HepG2 (cell line): Measurements from ENCODE around the gene PODXL2. TPM values are rescaled to one million over a fixed set of nuclear protein-coding genes. Genes with fewer than 3 reads are reported as not detected.

Experiments used
- ATAC-seq: fragments of 200-7000 bp; cut with Tn5 transposase; 3 replicates; pipeline ENCODE4 v1.9.1; 2020; ENCODE audit warnings: mild to moderate bottlenecking, moderate library complexity
- BruUV-seq: library from RNA; stranded (reverse); fragments of 400-500 nt; replicated peaks from 2 replicates; lab custom pipeline; 2021; lab: Mats Ljungman, UMichigan
- CTCF ChIA-PET: fragments of 300-600 bp; formaldehyde crosslinking; extraction: SDS; loops from one replicate; lab custom pipeline; 2021; ENCODE audit warnings: low total read pairs, inconsistent platforms, low intra/inter-chr PET ratio; lab: Yijun Ruan, JAX
- POLR2A ChIA-PET: fragments of 350-600 bp; sonication (Branson Sonifier 250); formaldehyde crosslinking; loops from one replicate; lab custom pipeline; 2020; ENCODE audit warnings: antibody characterized with exemption, inconsistent platforms; lab: Yijun Ruan, JAX
- DNase-seq: peaks from one replicate; pipeline ENCODE4 v3.0.0-alpha.2; 2015; ENCODE audit warnings: low spot score
- FAIRE-seq: peaks from 3 replicates; lab custom pipeline; 2011; peaks lifted over from hg19 to GRCh38; lab: Jason Lieb, UNC
- H2AFZ ChIP-seq: one replicate; pipeline ENCODE4 v1.6.1; 2011; ENCODE audit warnings: low read length, inconsistent platforms
- H3K27ac ChIP-seq: fragments of 300-600 bp; 3 replicates; pipeline ENCODE4 v1.8.0; 2011; ENCODE audit warnings: mixed run types, mild to moderate bottlenecking, mixed read lengths, low read length, inconsistent platforms; ENCODE audit not compliant: insufficient read depth; ENCODE audit errors: extremely low read length
- H3K27me3 ChIP-seq, 2 experiments: fragments of 200-600 bp in 1 of 2; 2 replicates in 1 of 2; 3 replicates in 1 of 2; pipeline versions ENCODE4 v1.6.0 to v1.8.0; 2011; ENCODE audit warnings: low read length in 2 of 2, mild to moderate bottlenecking in 2 of 2, moderate library complexity in 2 of 2, inconsistent platforms in 1 of 2; ENCODE audit not compliant: insufficient read depth in 2 of 2, control insufficient read depth in 1 of 2
- H3K36me3 ChIP-seq, 2 experiments: fragments of 200-600 bp in 1 of 2; replicated peaks in 1 of 2; 2 replicates in 1 of 2; 3 replicates in 1 of 2; pipeline versions ENCODE4 v1.5.1 to v1.8.0; 2011; ENCODE audit warnings: low read length in 2 of 2, inconsistent platforms in 1 of 2; ENCODE audit not compliant: insufficient read depth in 2 of 2, control insufficient read depth in 1 of 2
- H3K4me1 ChIP-seq: 2 replicates; pipeline ENCODE4 v1.5.1; 2012; ENCODE audit warnings: low read length, inconsistent platforms; ENCODE audit not compliant: insufficient read depth
- H3K4me2 ChIP-seq: 2 replicates; pipeline ENCODE4 v1.6.0; 2011; ENCODE audit warnings: low read depth, low read length, inconsistent platforms
- H3K4me3 ChIP-seq, 3 experiments: fragments of 200-600 bp in 1 of 3; sonication (generic), shearing (Covaris generic) in 1 of 3; replicated peaks in 1 of 3; 2 replicates each; pipeline ENCODE4 v1.5.1; 2011 to 2016; ENCODE audit warnings: low read length in 3 of 3, inconsistent platforms in 2 of 3, low read depth in 2 of 3, mild to moderate bottlenecking in 2 of 3, control low read depth in 1 of 3, mixed read lengths in 1 of 3; ENCODE audit not compliant: insufficient read depth in 1 of 3
- H3K79me2 ChIP-seq: one replicate; pipeline ENCODE4 v1.6.1; 2011; ENCODE audit warnings: low read length, inconsistent platforms; ENCODE audit not compliant: insufficient read depth
- H3K9ac ChIP-seq: 2 replicates; pipeline ENCODE4 v1.6.0; 2011; ENCODE audit warnings: mild to moderate bottlenecking, low read depth, low read length, inconsistent platforms; ENCODE audit not compliant: insufficient read depth
- H3K9me3 ChIP-seq: 2 replicates; pipeline ENCODE4 v1.5.1; 2012; ENCODE audit warnings: mild to moderate bottlenecking, low read length
- H4K20me1 ChIP-seq: 2 replicates; pipeline ENCODE4 v1.6.0; 2011; ENCODE audit warnings: inconsistent platforms, mild to moderate bottlenecking, low read length, moderate library complexity; ENCODE audit not compliant: insufficient read depth
- CREB1 ChIP-seq, 2 experiments: fragments of 450-650 bp in 1 of 2; IDR thresholded peaks; 2 replicates each; pipeline ENCODE4 v1.6.1; 2016 to 2017; ENCODE audit warnings: control low read depth in 1 of 2, mild to moderate bottlenecking in 1 of 2, missing compliant biosample characterization in 1 of 2, missing genetic modification characterization in 1 of 2
- EP300 ChIP-seq, 3 experiments: sonication (generic) in 1 of 3; formaldehyde crosslinking in 1 of 3; IDR thresholded peaks; 2 replicates each; pipeline versions ENCODE4 v1.5.1 to v1.6.1; 2011 to 2020; ENCODE audit warnings: low read depth in 2 of 3, low read length in 2 of 3, borderline replicate concordance in 1 of 3, improper control_type of control experiment in 1 of 3, mild to moderate bottlenecking in 1 of 3, missing genetic modification reagents in 1 of 3, moderate library complexity in 1 of 3
- MAFK ChIP-seq, 2 experiments: IDR thresholded peaks in 1 of 2; conservative IDR thresholded peaks in 1 of 2; 2 replicates each; pipeline ENCODE4 v1.6.1; 2011; ENCODE audit warnings: improper control_type of control experiment in 2 of 2, low read length in 2 of 2
- TBX2 ChIP-seq: sonication (generic); formaldehyde crosslinking; IDR thresholded peaks from 2 replicates; pipeline ENCODE4 v1.5.0; 2020; ENCODE audit warnings: missing genetic modification reagents, mild to moderate bottlenecking, borderline replicate concordance
- ZNF672 ChIP-seq: sonication (generic); formaldehyde crosslinking; IDR thresholded peaks from 2 replicates; pipeline ENCODE4 v1.8.1; 2022; ENCODE audit warnings: missing genetic modification reagents
- ZNF788 ChIP-seq: sonication (generic); formaldehyde crosslinking; IDR thresholded peaks from 2 replicates; pipeline ENCODE4 v1.5.0; 2020; ENCODE audit warnings: mild to moderate bottlenecking, missing genetic modification reagents, borderline replicate concordance
- WGBS: methylation state at CpG from one replicate; pipeline ENCODE4 v1.1.6; 2017; ENCODE audit warnings: low lambda C conversion rate; 5-methylcytosine and 5-hydroxymethylcytosine counted together
- in situ Hi-C: cut with HindIII; loops from 2 replicates; pipeline ENCODE4 v1.10.0; 2017; ENCODE audit warnings: low pct_unique_long_range_greater_than_20kb; ENCODE audit not compliant: extremely low pct_ligation_motif_present
- intact Hi-C: fragments of 100-400 bp; cut with micrococcal nuclease; formaldehyde crosslinking; loops from one replicate; pipeline ENCODE4 v1.10.0; 2022; ENCODE audit not compliant: unreplicated experiment
- polyA plus RNA-seq, 8 experiments: library from polyadenylated mRNA; depleted of rRNA in 3 of 8; stranded (reverse) in 7 of 8; unstranded in 1 of 8; fragments of >200 nt; fragmentation: Illumina TruSeq in 4 of 8; extraction: Trizol in 4 of 8; gene quantifications; 2 replicates each; pipeline versions ENCODE4 v1.2.1 to v1.2.3, GENCODE V29; 2011 to 2016; ENCODE audit warnings: low read depth in 4 of 8, missing spikeins in 1 of 8, mixed read lengths in 1 of 8; ENCODE audit not compliant: insufficient read depth in 1 of 8
- total RNA-seq, 5 experiments: library from RNA; depleted of rRNA; stranded (reverse); fragments of >200 nt; fragmentation: Illumina TruSeq; extraction: Trizol; gene quantifications; 2 replicates each; pipeline ENCODE4 v1.2.3, GENCODE V29; 2016; ENCODE audit warnings: low read depth in 1 of 5
- TF ChIP-seq, protein P1 (sequence below): sonication (generic); formaldehyde crosslinking; IDR thresholded peaks from 2 replicates; pipeline ENCODE4 v1.5.1; 2020; ENCODE audit warnings: missing genetic modification reagents, mild to moderate bottlenecking, borderline replicate concordance

The PODXL2 gene
- total and polyA plus RNA-seq, 2 of the 13 experiments (the other 11 are each of a cell fraction or from before 2014, with no cell fraction given) = 20.4 to 25.1 TPM

DNA sequence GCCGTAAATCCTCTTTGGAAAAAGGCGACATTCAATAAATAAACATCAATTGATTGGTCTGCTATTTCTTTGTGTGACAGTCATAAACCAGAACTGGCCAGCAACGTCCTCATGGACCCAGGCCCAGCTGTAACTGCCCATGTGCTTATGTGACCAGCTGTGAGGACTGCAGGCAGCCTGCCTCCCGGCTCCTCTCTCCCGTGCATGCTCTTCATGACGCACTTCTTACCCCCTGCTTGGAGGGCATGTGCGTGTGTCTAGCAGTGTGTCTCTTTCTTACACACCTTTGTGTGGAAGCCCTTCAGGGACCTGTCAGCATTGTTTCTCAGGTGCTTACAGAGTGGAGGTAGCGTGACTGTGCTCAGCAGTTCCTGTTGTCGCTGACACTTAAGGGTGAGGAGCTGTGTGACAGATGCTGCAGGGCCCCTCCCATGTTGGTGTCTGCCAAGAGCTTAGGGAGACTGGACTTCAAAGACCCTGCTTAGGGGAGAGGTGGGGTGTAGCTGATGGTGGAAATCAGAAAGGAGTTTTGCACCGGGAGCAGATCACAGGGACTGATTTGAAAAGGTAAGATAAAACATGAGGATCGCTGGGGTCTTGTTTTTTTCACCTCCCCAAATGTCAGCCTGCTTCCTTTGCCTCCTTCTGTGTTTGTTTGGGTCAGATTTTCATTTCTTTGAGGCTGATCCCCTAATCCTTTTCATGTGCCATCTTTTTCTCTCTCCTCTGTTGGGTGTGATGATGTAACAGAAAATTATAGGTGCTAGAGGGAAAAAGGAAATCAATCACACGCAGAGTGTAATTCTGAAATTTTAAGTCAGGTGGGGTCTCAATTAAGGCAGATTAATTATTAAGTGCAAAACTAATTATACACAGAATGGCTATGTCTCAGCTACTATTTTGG is 2.1 kb downstream of the PODXL2 start:
- ChIA-PET CTCF (no interaction called here), POLR2A (no interaction called here)
- no TSS peak for BruUV-seq
- in situ Hi-C loops (no loop called here), intact Hi-C loops (no loop called here)
- Histone ChIP-seq H3K36me3 (no peaks in the 10 kb centered on the region), H3K4me2 (no peak overlapping the region), H3K27ac (no peak overlapping the region), H3K4me3 (no peak overlapping the region), H2AFZ (no peak overlapping the region), H3K27me3 (peaks cover 2 to 7% of the 10 kb centered on the region in 2 experiments), H3K4me1 (peaks cover 21% of the 10 kb centered on the region), H3K79me2 (no peaks in the 10 kb centered on the region), H3K9ac (no peak overlapping the region), H4K20me1 (no peaks in the 10 kb centered on the region; the same call in 1 of the 2 replicates), H3K9me3 (no peaks in the 10 kb centered on the region)
- ATAC-seq = no peak
- no peak for DNase-seq
- 95% methylated on average over 12 of the region's 12 CpGs for WGBS
- TF ChIP-seq ZNF672 (CRISPR knock-in tag) (no peak), MAFK (conservative IDR thresholded peaks at IDR 0.05 in 1 of 2, IDR thresholded peaks at IDR 0.05 in 1 of 2; ENCODE audit: low read length in 2 of 2) (no peak), EP300 (IDR thresholded peaks at IDR 0.05; ENCODE audit: low read depth in 2 of 2, low read length in 2 of 2) (no peak), EP300 (CRISPR knock-in tag; IDR thresholded peaks at IDR 0.05; ENCODE audit: borderline replicate concordance) (no peak), TBX2 (CRISPR knock-in tag) (no peak), ZNF788 (no peak), CREB1 (IDR thresholded peaks at IDR 0.05) (no peak), CREB1 (CRISPR knock-in tag; IDR thresholded peaks at IDR 0.05) (no peak)
- TF ChIP-seq, protein P1, sequence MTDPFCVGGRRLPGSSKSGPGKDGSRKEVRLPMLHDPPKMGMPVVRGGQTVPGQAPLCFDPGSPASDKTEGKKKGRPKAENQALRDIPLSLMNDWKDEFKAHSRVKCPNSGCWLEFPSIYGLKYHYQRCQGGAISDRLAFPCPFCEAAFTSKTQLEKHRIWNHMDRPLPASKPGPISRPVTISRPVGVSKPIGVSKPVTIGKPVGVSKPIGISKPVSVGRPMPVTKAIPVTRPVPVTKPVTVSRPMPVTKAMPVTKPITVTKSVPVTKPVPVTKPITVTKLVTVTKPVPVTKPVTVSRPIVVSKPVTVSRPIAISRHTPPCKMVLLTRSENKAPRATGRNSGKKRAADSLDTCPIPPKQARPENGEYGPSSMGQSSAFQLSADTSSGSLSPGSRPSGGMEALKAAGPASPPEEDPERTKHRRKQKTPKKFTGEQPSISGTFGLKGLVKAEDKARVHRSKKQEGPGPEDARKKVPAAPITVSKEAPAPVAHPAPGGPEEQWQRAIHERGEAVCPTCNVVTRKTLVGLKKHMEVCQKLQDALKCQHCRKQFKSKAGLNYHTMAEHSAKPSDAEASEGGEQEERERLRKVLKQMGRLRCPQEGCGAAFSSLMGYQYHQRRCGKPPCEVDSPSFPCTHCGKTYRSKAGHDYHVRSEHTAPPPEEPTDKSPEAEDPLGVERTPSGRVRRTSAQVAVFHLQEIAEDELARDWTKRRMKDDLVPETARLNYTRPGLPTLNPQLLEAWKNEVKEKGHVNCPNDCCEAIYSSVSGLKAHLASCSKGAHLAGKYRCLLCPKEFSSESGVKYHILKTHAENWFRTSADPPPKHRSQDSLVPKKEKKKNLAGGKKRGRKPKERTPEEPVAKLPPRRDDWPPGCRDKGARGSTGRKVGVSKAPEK (CRISPR knock-in tag) = no peak
- no peak for FAIRE-seq
